SK-N-SH (cell line): ENCODE results near the gene LEMD1. TPM values are rescaled to one million over a fixed set of nuclear protein-coding genes. Genes with fewer than 3 reads are reported as not detected.

Source experiments
- CTCF ChIA-PET: fragments of 300-600, 350-600 bp; formaldehyde crosslinking; extraction: SDS; loops from one replicate; lab custom pipeline; 2021; lab: Yijun Ruan, JAX
- POLR2A ChIA-PET: fragments of 350-600 bp; sonication (Branson Sonifier 250); formaldehyde crosslinking; extraction: SDS; loops from one replicate; lab custom pipeline; 2020; ENCODE audit warnings: antibody characterized with exemption, inconsistent platforms; lab: Yijun Ruan, JAX
- DNase-seq: peaks from one replicate; pipeline ENCODE4 v3.0.0; 2012
- H2AFZ ChIP-seq: fragments of 200-600 bp; sonication (generic); 2 replicates; pipeline ENCODE4 v1.8.1; 2016; ENCODE audit warnings: antibody characterized with exemption, mild to moderate bottlenecking, low read depth
- H3F3A ChIP-seq: fragments of 200-600 bp; sonication (generic); replicated peaks from 2 replicates; pipeline ENCODE3; 2016; ENCODE audit warnings: antibody characterized with exemption, mild to moderate bottlenecking; ENCODE audit not compliant: insufficient read depth
- H3K27ac ChIP-seq, 2 experiments: fragments of 200-500 bp in 1 of 2; fragments of 200-600 bp in 1 of 2; sonication (Bioruptor generic) in 1 of 2; sonication (generic), shearing (Covaris generic) in 1 of 2; 2 replicates each; pipeline versions ENCODE4 v1.5.1 to v1.6.1; 2014 to 2016; ENCODE audit warnings: low read depth in 2 of 2, inconsistent platforms in 1 of 2, low read length in 1 of 2, mild to moderate bottlenecking in 1 of 2, mixed read lengths in 1 of 2
- H3K27me3 ChIP-seq: fragments of 200-600 bp; sonication (generic), shearing (Covaris generic); 2 replicates; pipeline ENCODE4 v1.6.1; 2016; ENCODE audit warnings: mixed run types; ENCODE audit not compliant: insufficient read depth
- H3K36me3 ChIP-seq, 2 experiments: fragments of 200-500 bp in 1 of 2; fragments of 200-600 bp in 1 of 2; sonication (Bioruptor generic) in 1 of 2; sonication (generic) in 1 of 2; replicated peaks in 1 of 2; 2 replicates each; pipeline versions ENCODE3 to v1.5.1; 2014 to 2016; ENCODE audit warnings: low read length in 1 of 2, mild to moderate bottlenecking in 1 of 2; ENCODE audit not compliant: insufficient read depth in 2 of 2, control insufficient read depth in 1 of 2
- H3K4me1 ChIP-seq, 2 experiments: fragments of 200-500 bp in 1 of 2; fragments of 200-600 bp in 1 of 2; sonication (Bioruptor generic) in 1 of 2; sonication (generic), shearing (Covaris generic) in 1 of 2; 2 replicates each; pipeline versions ENCODE4 v1.5.1 to v1.6.1; 2014 to 2016; ENCODE audit warnings: low read depth in 1 of 2, low read length in 1 of 2, mixed run types in 1 of 2; ENCODE audit not compliant: insufficient read depth in 2 of 2, control insufficient read depth in 1 of 2
- H3K4me2 ChIP-seq: fragments of 200-600 bp; sonication (generic), shearing (Covaris generic); 2 replicates; pipeline ENCODE4 v1.6.1; 2017; ENCODE audit warnings: mixed run types
- H3K4me3 ChIP-seq, 2 experiments: fragments of 200-500 bp in 1 of 2; fragments of 200-600 bp in 1 of 2; sonication (Bioruptor generic) in 1 of 2; sonication (generic), shearing (Covaris generic) in 1 of 2; 2 replicates each; pipeline versions ENCODE4 v1.5.1 to v1.8.1; 2014 to 2016; ENCODE audit warnings: low read depth in 2 of 2, inconsistent platforms in 1 of 2, low read length in 1 of 2, mild to moderate bottlenecking in 1 of 2, mixed read lengths in 1 of 2, moderate library complexity in 1 of 2
- H3K79me2 ChIP-seq: fragments of 200-600 bp; sonication (generic); 2 replicates; pipeline ENCODE4 v1.8.1; 2017; ENCODE audit warnings: mild to moderate bottlenecking; ENCODE audit not compliant: insufficient read depth
- H3K9ac ChIP-seq: fragments of 200-600 bp; sonication (generic); 2 replicates; pipeline ENCODE4 v1.6.1; 2017; ENCODE audit warnings: mixed run types
- H3K9me2 ChIP-seq: fragments of 200-600 bp; sonication (generic); 2 replicates; pipeline ENCODE4 v1.6.1; 2017; ENCODE audit warnings: mixed run types
- H3K9me3 ChIP-seq: fragments of 200-600 bp; sonication (generic); 2 replicates; pipeline ENCODE4 v1.6.1; 2017; ENCODE audit warnings: mixed run types, mild to moderate bottlenecking, moderate library complexity
- H4K20me1 ChIP-seq: fragments of 200-600 bp; sonication (generic); 2 replicates; pipeline ENCODE4 v1.6.1; 2017; ENCODE audit warnings: mild to moderate bottlenecking, mixed run types; ENCODE audit not compliant: insufficient read depth
- EZH2phosphoT487 ChIP-seq: fragments of 200-600 bp; sonication (generic); IDR thresholded peaks from 2 replicates; pipeline ENCODE4 v1.6.1; 2017; ENCODE audit warnings: low read depth, mixed run types, mild to moderate bottlenecking, antibody characterized with exemption, moderate library complexity, borderline replicate concordance
- FOXJ3 ChIP-seq: sonication (generic); formaldehyde crosslinking; IDR thresholded peaks from 2 replicates; pipeline ENCODE4 v1.5.1; 2020; ENCODE audit warnings: mild to moderate bottlenecking, missing genetic modification reagents
- JUND ChIP-seq: IDR thresholded peaks from 2 replicates; pipeline ENCODE4 v1.4.0; 2012
- MEF2A ChIP-seq: IDR thresholded peaks from 2 replicates; pipeline ENCODE4 v1.4.0; 2012; ENCODE audit warnings: low read depth, borderline replicate concordance
- NRF1 ChIP-seq: IDR thresholded peaks from 2 replicates; pipeline ENCODE4 v1.6.1; 2012; ENCODE audit warnings: low read depth, mild to moderate bottlenecking, low read length
- PBX3 ChIP-seq: IDR thresholded peaks from 2 replicates; pipeline ENCODE4; 2012
- RAD21 ChIP-seq: IDR thresholded peaks from 2 replicates; pipeline ENCODE4 v1.6.1; 2012; ENCODE audit warnings: mild to moderate bottlenecking, low read length
- RCOR1 ChIP-seq: fragments of 150-350 bp; IDR thresholded peaks from 2 replicates; pipeline ENCODE4 v1.6.1; 2017; ENCODE audit warnings: antibody characterized with exemption, low read length
- RFX5 ChIP-seq: IDR thresholded peaks from 2 replicates; pipeline ENCODE4 v1.6.1; 2012; ENCODE audit warnings: mild to moderate bottlenecking, improper control_type of control experiment, low read length
- TAF1 ChIP-seq: IDR thresholded peaks from 2 replicates; pipeline ENCODE4 v1.6.1; 2012; ENCODE audit warnings: low read depth, mild to moderate bottlenecking, low read length, moderate library complexity, borderline replicate concordance
- WGBS: methylation state at CpG from one replicate; pipeline ENCODE4 v1.1.6; 2017; ENCODE audit warnings: low lambda C conversion rate; 5-methylcytosine and 5-hydroxymethylcytosine counted together
- polyA plus RNA-seq, 3 experiments: library from polyadenylated mRNA; depleted of rRNA; stranded (reverse); fragments of >200 nt; gene quantifications; 2 replicates each; pipeline ENCODE4 v1.2.3, GENCODE V29; 2012
- TF ChIP-seq, protein P1 (sequence below): fragments of 150-350 bp; IDR thresholded peaks from 2 replicates; pipeline ENCODE4 v1.6.1; 2017; ENCODE audit warnings: antibody characterized with exemption, low read length, low read depth, borderline replicate concordance
- TF ChIP-seq, protein P2 (sequence below): fragments of 200-600 bp; sonication (generic); IDR thresholded peaks from 2 replicates; pipeline ENCODE4 v1.6.1; 2017; ENCODE audit warnings: antibody characterized with exemption, mild to moderate bottlenecking, moderate library complexity
- TF ChIP-seq, protein P3 (sequence below): IDR thresholded peaks from 2 replicates; pipeline ENCODE4 v1.4.0; 2012; ENCODE audit warnings: low read depth, borderline replicate concordance

LEMD1 gene
- polyA plus RNA-seq, 1 of the 3 experiments (the other 2 are of a cell fraction), result not detected

DNA sequence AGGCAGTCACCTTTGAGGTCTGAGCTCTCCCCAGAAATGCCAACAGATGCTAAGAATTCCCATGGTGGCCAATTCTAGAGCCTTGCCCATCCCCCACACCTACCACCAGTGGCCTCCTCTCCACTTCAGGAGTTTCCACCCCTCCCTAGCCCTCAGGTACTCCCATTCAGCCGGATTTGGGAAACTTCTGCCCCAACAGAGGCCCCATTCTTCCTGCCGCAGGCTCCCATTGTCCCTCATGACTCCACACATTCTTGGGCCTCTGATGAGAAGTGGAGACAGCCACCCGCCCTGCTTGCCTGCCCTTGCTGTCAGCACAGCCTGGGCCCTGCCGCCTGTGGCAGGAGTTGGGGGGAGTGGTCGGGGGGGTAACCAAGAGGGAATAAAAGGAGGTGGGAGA, 29.3 kb upstream of the LEMD1 start:
- H3F3A ChIP-seq, result no peaks in the 10 kb centered on the region
- no peaks in the 10 kb centered on the region for H3K36me3 ChIP-seq
- H3K9me3 ChIP-seq, result no peaks in the 10 kb centered on the region
- H3K27me3 ChIP-seq, result peaks cover 55% of the 10 kb centered on the region
- H3K4me1 ChIP-seq, result no peaks in the 10 kb centered on the region
- POLR2A ChIA-PET, result no interaction called here
- H3K9ac ChIP-seq, result no peak overlapping the region
- no peak for DNase-seq
- WGBS, result 45% methylated on average over 5 of the region's 5 CpGs
- CTCF ChIA-PET, result interaction anchor here (1.1 to 4.3 kb wide), 2 partner anchors 34 to 78 kb away, joined by 3 to 18 read pairs; no protein-coding TSS in a partner anchor
- TF ChIP-seq TAF1, result no peak
- no peak for TF ChIP-seq PBX3
- no peak for TF ChIP-seq JUND
- no peak for TF ChIP-seq RFX5
- TF ChIP-seq EZH2phosphoT487, result no peak
- TF ChIP-seq, protein P1, sequence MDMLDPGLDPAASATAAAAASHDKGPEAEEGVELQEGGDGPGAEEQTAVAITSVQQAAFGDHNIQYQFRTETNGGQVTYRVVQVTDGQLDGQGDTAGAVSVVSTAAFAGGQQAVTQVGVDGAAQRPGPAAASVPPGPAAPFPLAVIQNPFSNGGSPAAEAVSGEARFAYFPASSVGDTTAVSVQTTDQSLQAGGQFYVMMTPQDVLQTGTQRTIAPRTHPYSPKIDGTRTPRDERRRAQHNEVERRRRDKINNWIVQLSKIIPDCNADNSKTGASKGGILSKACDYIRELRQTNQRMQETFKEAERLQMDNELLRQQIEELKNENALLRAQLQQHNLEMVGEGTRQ, result no peak
- TF ChIP-seq MEF2A, result no peak
- no peak for TF ChIP-seq FOXJ3 (CRISPR knock-in tag)
- no peak for TF ChIP-seq RAD21
- TF ChIP-seq, protein P2, sequence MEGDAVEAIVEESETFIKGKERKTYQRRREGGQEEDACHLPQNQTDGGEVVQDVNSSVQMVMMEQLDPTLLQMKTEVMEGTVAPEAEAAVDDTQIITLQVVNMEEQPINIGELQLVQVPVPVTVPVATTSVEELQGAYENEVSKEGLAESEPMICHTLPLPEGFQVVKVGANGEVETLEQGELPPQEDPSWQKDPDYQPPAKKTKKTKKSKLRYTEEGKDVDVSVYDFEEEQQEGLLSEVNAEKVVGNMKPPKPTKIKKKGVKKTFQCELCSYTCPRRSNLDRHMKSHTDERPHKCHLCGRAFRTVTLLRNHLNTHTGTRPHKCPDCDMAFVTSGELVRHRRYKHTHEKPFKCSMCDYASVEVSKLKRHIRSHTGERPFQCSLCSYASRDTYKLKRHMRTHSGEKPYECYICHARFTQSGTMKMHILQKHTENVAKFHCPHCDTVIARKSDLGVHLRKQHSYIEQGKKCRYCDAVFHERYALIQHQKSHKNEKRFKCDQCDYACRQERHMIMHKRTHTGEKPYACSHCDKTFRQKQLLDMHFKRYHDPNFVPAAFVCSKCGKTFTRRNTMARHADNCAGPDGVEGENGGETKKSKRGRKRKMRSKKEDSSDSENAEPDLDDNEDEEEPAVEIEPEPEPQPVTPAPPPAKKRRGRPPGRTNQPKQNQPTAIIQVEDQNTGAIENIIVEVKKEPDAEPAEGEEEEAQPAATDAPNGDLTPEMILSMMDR, result no peak
- TF ChIP-seq NRF1, result no peak
- no peak overlapping the region for H3K4me3 ChIP-seq
- no peak overlapping the region for H2AFZ ChIP-seq
- no peaks in the 10 kb centered on the region for H3K79me2 ChIP-seq
- no peaks in the 10 kb centered on the region for H4K20me1 ChIP-seq
- no peak overlapping the region for H3K4me2 ChIP-seq
- no peak overlapping the region for H3K27ac ChIP-seq
- no peaks in the 10 kb centered on the region for H3K9me2 ChIP-seq

GRCh38 chr1:205450448-205450847, 28.6 kb upstream of the LEMD1 start:
- H4K20me1 ChIP-seq, result no peaks in the 10 kb centered on the region
- H3K36me3 ChIP-seq, result no peaks in the 10 kb centered on the region
- no peaks in the 10 kb centered on the region for H3K9me2 ChIP-seq
- no peak overlapping the region for H3K27ac ChIP-seq
- peaks cover 47% of the 10 kb centered on the region for H3K27me3 ChIP-seq
- ChIA-PET POLR2A (no interaction called here), CTCF (interaction anchor here (0.6 to 4.3 kb wide), 4 partner anchors 35 to 97 kb away, joined by 3 to 18 read pairs (median 3); no protein-coding TSS in a partner anchor)
- H3F3A ChIP-seq, result no peaks in the 10 kb centered on the region
- H3K4me3 ChIP-seq, result no peak overlapping the region
- no peak overlapping the region for H3K9ac ChIP-seq
- peaks cover 0 to 4% of the 10 kb centered on the region in 2 experiments; a peak in 1 of 4 replicates for H3K4me1 ChIP-seq
- no peaks in the 10 kb centered on the region for H3K79me2 ChIP-seq
- WGBS, result 85% methylated on average over 4 of the region's 4 CpGs
- no peak overlapping the region for H2AFZ ChIP-seq
- H3K9me3 ChIP-seq, result no peaks in the 10 kb centered on the region
- no peak overlapping the region for H3K4me2 ChIP-seq
- peak; percentile 46 for DNase-seq
- no peak for TF ChIP-seq MEF2A
- no peak for TF ChIP-seq RCOR1
- TF ChIP-seq TAF1, result no peak
- TF ChIP-seq, protein P3, sequence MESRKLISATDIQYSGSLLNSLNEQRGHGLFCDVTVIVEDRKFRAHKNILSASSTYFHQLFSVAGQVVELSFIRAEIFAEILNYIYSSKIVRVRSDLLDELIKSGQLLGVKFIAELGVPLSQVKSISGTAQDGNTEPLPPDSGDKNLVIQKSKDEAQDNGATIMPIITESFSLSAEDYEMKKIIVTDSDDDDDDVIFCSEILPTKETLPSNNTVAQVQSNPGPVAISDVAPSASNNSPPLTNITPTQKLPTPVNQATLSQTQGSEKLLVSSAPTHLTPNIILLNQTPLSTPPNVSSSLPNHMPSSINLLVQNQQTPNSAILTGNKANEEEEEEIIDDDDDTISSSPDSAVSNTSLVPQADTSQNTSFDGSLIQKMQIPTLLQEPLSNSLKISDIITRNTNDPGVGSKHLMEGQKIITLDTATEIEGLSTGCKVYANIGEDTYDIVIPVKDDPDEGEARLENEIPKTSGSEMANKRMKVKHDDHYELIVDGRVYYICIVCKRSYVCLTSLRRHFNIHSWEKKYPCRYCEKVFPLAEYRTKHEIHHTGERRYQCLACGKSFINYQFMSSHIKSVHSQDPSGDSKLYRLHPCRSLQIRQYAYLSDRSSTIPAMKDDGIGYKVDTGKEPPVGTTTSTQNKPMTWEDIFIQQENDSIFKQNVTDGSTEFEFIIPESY, result no peak
- TF ChIP-seq, all 33 proteins: peak for 0
